Osteocyte (in vitro differentiated cells): ENCODE results near the gene RHBDF1. TPM values are rescaled to one million over a fixed set of nuclear protein-coding genes. Genes with fewer than 3 reads are reported as not detected.

Source experiments
- DNase-seq: peaks from one replicate; pipeline ENCODE4 v3.0.0; 2021; ENCODE audit warnings: mixed read lengths; ENCODE audit not compliant: unreplicated experiment; ENCODE audit errors: extremely low spot score
- H3K27ac Mint-ChIP-seq: one replicate; pipeline ENCODE4 v1.8.0; 2021; ENCODE audit warnings: mild to moderate bottlenecking, mixed read lengths; ENCODE audit not compliant: unreplicated experiment
- H3K27me3 Mint-ChIP-seq: one replicate; pipeline ENCODE4 v1.8.0; 2021; ENCODE audit warnings: mixed read lengths; ENCODE audit not compliant: unreplicated experiment
- H3K36me3 Mint-ChIP-seq: one replicate; pipeline ENCODE4 v1.8.0; 2021; ENCODE audit warnings: mixed read lengths; ENCODE audit not compliant: unreplicated experiment
- H3K4me1 Mint-ChIP-seq: one replicate; pipeline ENCODE4 v1.8.0; 2021; ENCODE audit warnings: mixed read lengths; ENCODE audit not compliant: unreplicated experiment
- H3K4me3 Mint-ChIP-seq: one replicate; pipeline ENCODE4 v1.8.0; 2021; ENCODE audit warnings: mild to moderate bottlenecking, moderate library complexity, mixed read lengths; ENCODE audit not compliant: unreplicated experiment
- H3K9me3 Mint-ChIP-seq: one replicate; pipeline ENCODE4 v1.8.0; 2021; ENCODE audit warnings: mixed read lengths; ENCODE audit not compliant: unreplicated experiment
- CTCF ChIP-seq: fragments of 200-600 bp; sonication (generic); IDR thresholded peaks from 2 replicates; pipeline ENCODE4 v1.5.0; 2021; ENCODE audit warnings: antibody characterized with exemption, mild to moderate bottlenecking, moderate library complexity
- total RNA-seq: library from RNA; stranded (reverse); gene quantifications from 2 replicates; pipeline ENCODE4 v1.2.1, GENCODE V29; 2021

The RHBDF1 gene
- total RNA-seq, 1 donor from 2014 or later = 57.6 TPM

GRCh38 chr16:92431-93339 lies 20.3 kb upstream of the RHBDF1 start:
- H3K4me3 Mint-ChIP-seq = no peak overlapping the region
- no peak for DNase-seq
- no peak for TF ChIP-seq CTCF
- no peaks in the 10 kb centered on the region for H3K9me3 Mint-ChIP-seq
- H3K27ac Mint-ChIP-seq = no peak overlapping the region
- no peaks in the 10 kb centered on the region for H3K27me3 Mint-ChIP-seq
- H3K36me3 Mint-ChIP-seq = peaks cover 16% of the 10 kb centered on the region
- H3K4me1 Mint-ChIP-seq = peaks cover 6% of the 10 kb centered on the region

- TF ChIP-seq CTCF = no peak
- Mint-ChIP-seq H3K4me3 (no peak overlapping the region), H3K27me3 (no peaks in the 10 kb centered on the region), H3K4me1 (no peaks in the 10 kb centered on the region), H3K36me3 (peaks cover 17% of the 10 kb centered on the region), H3K27ac (no peak overlapping the region), H3K9me3 (no peaks in the 10 kb centered on the region)
- no peak for DNase-seq
These were observed 19.1 kb upstream of the RHBDF1 start for GRCh38 chr16:91484-91883.

GRCh38 chr16:89391-90302 lies 17.2 kb upstream of the RHBDF1 start:
- DNase-seq = no peak
- no peaks in the 10 kb centered on the region for H3K9me3 Mint-ChIP-seq
- no peak for TF ChIP-seq CTCF
- H3K27ac Mint-ChIP-seq = no peak overlapping the region
- H3K27me3 Mint-ChIP-seq = no peaks in the 10 kb centered on the region
- peaks cover 17% of the 10 kb centered on the region for H3K36me3 Mint-ChIP-seq
- peaks cover 7% of the 10 kb centered on the region for H3K4me1 Mint-ChIP-seq
- no peak overlapping the region for H3K4me3 Mint-ChIP-seq

- Mint-ChIP-seq H3K9me3 (no peaks in the 10 kb centered on the region), H3K27ac (no peak overlapping the region), H3K4me3 (no peak overlapping the region), H3K4me1 (peaks cover 18% of the 10 kb centered on the region), H3K36me3 (peaks cover 19% of the 10 kb centered on the region), H3K27me3 (no peaks in the 10 kb centered on the region)
- TF ChIP-seq CTCF = no peak
- DNase-seq = no peak
These were observed 16.2 kb upstream of the RHBDF1 start for GRCh38 chr16:88613-89012.
